ENCODE results near the gene ZSCAN31.

Gene ZSCAN31

DNA sequence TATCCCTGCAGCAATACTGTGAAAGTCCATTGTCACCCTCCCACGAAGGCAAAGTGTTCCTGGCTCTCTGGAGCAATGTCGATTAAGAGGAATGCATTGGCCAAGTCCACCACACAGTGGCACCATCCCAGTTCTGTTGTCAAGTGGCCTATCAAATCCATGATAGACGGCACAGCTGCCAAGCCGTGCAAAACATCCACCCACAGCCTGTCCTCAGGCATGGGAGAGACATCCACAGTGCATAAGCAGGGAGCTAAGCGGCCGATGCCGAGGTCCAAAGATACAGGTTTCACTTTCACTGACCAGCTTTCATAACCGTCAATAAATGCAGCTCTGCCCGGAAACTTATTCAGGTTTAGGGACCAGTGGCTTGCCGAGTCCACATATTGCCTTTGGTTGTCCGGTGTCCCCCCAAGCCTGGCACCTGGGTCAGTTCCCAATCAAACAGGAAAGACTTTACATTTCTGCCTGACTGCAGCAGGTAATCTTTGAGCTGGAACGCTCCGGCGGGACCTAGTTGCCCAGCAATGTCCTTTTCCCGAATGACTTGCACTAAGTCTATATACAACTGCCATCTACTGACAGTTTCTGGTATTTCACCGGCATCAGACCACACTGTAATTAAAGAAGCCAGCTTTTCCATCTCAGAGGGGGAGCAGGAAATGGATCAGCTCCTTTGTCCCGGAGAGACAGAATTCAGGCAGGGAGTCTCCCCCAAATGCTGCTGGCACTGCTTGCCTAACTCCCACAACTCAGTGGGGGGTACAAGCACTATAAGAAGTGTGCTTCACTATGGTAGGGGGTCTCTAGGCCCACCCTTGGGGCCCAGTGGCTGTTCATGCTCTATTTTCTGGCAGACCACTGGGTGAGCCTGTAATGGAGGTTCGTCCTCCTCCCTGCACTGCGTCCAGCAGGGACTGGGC, 20.1 kb upstream of the ZSCAN31 start:
- Histone ChIP-seq H3K4me3 (ENCODE audit: low read length, poor library complexity, severe bottlenecking) (peak overlapping the region; percentile 78), H3K79me2 (ENCODE audit: insufficient read depth, low read length) (peaks cover 32% of the 10 kb centered on the region), H3K9me3 (ENCODE audit: insufficient read depth, low read depth, low read length) (no peaks in the 10 kb centered on the region), H3K9me2 (replicated peaks; ENCODE audit: low read depth, low read length) (no peaks in the 10 kb centered on the region), H3K9ac (ENCODE audit: low read depth, low read length, poor library complexity, severe bottlenecking) (peak overlapping the region; percentile 75), H2AFZ (ENCODE audit: low read length) (peak overlapping the region; percentile 70), H4K20me1 (ENCODE audit: insufficient read depth, low read length, poor library complexity, severe bottlenecking) (no peaks in the 10 kb centered on the region), H3K4me2 (ENCODE audit: low read depth, low read length, poor library complexity, severe bottlenecking) (peak overlapping the region; percentile 76), H3K4me1 (ENCODE audit: insufficient read depth, low read length, poor library complexity, severe bottlenecking) (peaks cover 13% of the 10 kb centered on the region), H3K36me3 (ENCODE audit: insufficient read depth, low read length) (no peaks in the 10 kb centered on the region), H3F3A (ENCODE audit: low read depth) (no peaks in the 10 kb centered on the region), H3K27me3 (ENCODE audit: insufficient read depth, low read length, poor library complexity, severe bottlenecking) (no peaks in the 10 kb centered on the region)
- TF ChIP-seq, protein P1, sequence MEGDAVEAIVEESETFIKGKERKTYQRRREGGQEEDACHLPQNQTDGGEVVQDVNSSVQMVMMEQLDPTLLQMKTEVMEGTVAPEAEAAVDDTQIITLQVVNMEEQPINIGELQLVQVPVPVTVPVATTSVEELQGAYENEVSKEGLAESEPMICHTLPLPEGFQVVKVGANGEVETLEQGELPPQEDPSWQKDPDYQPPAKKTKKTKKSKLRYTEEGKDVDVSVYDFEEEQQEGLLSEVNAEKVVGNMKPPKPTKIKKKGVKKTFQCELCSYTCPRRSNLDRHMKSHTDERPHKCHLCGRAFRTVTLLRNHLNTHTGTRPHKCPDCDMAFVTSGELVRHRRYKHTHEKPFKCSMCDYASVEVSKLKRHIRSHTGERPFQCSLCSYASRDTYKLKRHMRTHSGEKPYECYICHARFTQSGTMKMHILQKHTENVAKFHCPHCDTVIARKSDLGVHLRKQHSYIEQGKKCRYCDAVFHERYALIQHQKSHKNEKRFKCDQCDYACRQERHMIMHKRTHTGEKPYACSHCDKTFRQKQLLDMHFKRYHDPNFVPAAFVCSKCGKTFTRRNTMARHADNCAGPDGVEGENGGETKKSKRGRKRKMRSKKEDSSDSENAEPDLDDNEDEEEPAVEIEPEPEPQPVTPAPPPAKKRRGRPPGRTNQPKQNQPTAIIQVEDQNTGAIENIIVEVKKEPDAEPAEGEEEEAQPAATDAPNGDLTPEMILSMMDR (conservative IDR thresholded peaks at IDR 0.05; ENCODE audit: low read length) = peak; percentile 74
- TF ChIP-seq EZH2phosphoT487 (IDR thresholded peaks at IDR 0.05; ENCODE audit: borderline replicate concordance) = no peak

DNA sequence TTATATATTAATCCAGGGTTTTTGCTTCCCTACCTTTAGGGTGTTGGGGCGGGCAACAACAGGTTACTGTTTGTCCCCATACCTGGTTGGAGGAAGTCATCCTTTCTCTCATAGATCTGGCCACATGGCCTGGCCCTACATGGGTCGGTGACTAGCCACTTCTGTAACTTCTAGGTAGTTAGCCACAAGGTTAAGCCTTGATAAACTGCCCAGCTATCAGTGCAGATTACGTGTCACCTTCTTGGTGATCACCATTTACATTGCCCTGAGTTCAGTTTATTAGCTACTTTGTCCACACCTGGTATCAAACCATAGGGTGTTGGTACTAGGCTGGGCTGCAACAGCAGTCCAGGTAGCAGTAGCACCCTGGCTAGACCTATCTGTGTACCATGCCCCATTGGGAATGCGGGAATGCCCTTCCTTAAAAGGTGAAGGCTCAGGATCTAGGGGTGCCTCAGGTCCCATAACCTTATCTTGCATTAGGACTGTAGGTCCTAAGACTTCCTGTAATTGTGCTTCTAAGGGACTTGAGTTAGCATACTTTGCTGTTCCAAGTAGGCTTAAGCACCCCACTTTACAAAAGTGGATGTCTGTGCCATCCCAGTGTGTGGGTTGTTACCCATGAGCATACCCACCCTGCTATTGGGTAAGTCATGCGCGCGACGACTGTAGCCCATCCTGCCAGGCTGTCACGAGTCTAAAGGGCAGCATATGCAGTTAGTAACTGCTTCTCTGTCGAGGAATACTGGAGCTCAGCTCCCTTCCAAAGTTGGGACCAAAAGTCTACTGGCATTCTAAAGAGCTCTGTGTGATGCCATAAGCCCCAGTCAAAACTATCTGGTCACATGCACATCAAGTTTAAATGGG, 19.0 kb upstream of the ZSCAN31 start:
- Histone ChIP-seq H3K9me3 (ENCODE audit: insufficient read depth, low read depth, low read length) (no peaks in the 10 kb centered on the region), H4K20me1 (ENCODE audit: insufficient read depth, low read length, poor library complexity, severe bottlenecking) (peaks cover 9% of the 10 kb centered on the region), H3K9ac (ENCODE audit: low read depth, low read length, poor library complexity, severe bottlenecking) (peak overlapping the region; percentile 75), H3K36me3 (ENCODE audit: insufficient read depth, low read length) (no peaks in the 10 kb centered on the region), H3K4me3 (ENCODE audit: low read length, poor library complexity, severe bottlenecking) (peak overlapping the region; percentile 78), H3F3A (ENCODE audit: low read depth) (no peaks in the 10 kb centered on the region), H3K79me2 (ENCODE audit: insufficient read depth, low read length) (peaks cover 42% of the 10 kb centered on the region), H2AFZ (ENCODE audit: low read length) (no peak overlapping the region), H3K4me1 (ENCODE audit: insufficient read depth, low read length, poor library complexity, severe bottlenecking) (peaks cover 20% of the 10 kb centered on the region), H3K4me2 (ENCODE audit: low read depth, low read length, poor library complexity, severe bottlenecking) (peak overlapping the region; percentile 76), H3K27me3 (ENCODE audit: insufficient read depth, low read length, poor library complexity, severe bottlenecking) (no peaks in the 10 kb centered on the region), H3K9me2 (replicated peaks; ENCODE audit: low read depth, low read length) (no peaks in the 10 kb centered on the region)
- TF ChIP-seq, protein P1 (conservative IDR thresholded peaks at IDR 0.05; ENCODE audit: low read length) = no peak
- no peak for TF ChIP-seq EZH2phosphoT487 (IDR thresholded peaks at IDR 0.05; ENCODE audit: borderline replicate concordance)

DNA sequence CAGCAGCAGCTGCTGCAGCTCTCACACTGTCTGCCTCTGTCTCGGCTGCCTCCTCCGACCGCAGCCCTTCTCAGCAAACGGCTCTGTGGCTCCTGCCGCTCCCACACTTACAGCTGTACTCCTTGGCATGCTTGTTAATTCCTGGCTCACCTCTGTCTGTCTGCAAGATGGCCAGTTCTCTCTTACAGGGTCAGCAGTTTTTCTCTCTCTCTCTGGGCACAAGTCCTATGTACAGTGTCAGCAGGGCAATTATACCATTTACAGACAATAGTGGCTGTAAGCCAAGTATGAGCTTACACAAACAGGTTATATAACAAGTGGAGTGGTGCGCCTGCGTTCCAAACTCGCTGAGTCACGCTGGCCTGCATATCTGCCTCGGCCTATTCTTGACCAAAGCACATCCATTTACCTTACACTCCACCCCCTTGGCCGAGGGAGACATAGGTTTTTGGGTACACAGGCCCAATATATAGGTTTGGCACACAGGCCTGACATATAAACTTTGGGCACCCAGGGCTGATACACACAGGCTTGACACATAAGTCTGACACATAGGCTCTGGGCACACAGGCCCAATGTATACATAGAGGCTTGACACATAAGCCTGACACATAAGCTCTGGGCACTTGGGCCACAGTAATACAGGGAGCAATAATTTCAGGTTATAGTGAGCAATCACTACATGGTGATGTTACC, 18.2 kb upstream of the ZSCAN31 start:
- no peak overlapping the region for H3K4me2 ChIP-seq (ENCODE audit: low read depth, low read length, poor library complexity, severe bottlenecking)
- no peak overlapping the region for H3K4me3 ChIP-seq (ENCODE audit: low read length, poor library complexity, severe bottlenecking)
- H3K9me2 ChIP-seq (replicated peaks; ENCODE audit: low read depth, low read length) = no peaks in the 10 kb centered on the region
- peaks cover 44% of the 10 kb centered on the region for H3K79me2 ChIP-seq (ENCODE audit: insufficient read depth, low read length)
- no peaks in the 10 kb centered on the region for H3K27me3 ChIP-seq (ENCODE audit: insufficient read depth, low read length, poor library complexity, severe bottlenecking)
- H3K36me3 ChIP-seq (ENCODE audit: insufficient read depth, low read length) = no peaks in the 10 kb centered on the region
- H3K9me3 ChIP-seq (ENCODE audit: insufficient read depth, low read depth, low read length) = no peaks in the 10 kb centered on the region
- H4K20me1 ChIP-seq (ENCODE audit: insufficient read depth, low read length, poor library complexity, severe bottlenecking) = peaks cover 9% of the 10 kb centered on the region
- no peaks in the 10 kb centered on the region for H3F3A ChIP-seq (ENCODE audit: low read depth)
- no peak overlapping the region for H2AFZ ChIP-seq (ENCODE audit: low read length)
- no peak overlapping the region for H3K9ac ChIP-seq (ENCODE audit: low read depth, low read length, poor library complexity, severe bottlenecking)
- no peak for TF ChIP-seq EZH2phosphoT487 (IDR thresholded peaks at IDR 0.05; ENCODE audit: borderline replicate concordance)
- TF ChIP-seq, protein P1 (conservative IDR thresholded peaks at IDR 0.05; ENCODE audit: low read length) = no peak
- peaks cover 25% of the 10 kb centered on the region for H3K4me1 ChIP-seq (ENCODE audit: insufficient read depth, low read length, poor library complexity, severe bottlenecking)
